Glomerular visceral epithelial cell (primary cell): ENCODE data around the gene MPRIP.
"Not testable (repeated sequence)": the region's sequence is repeated elsewhere in the genome, so short reads cannot be mapped to it uniquely, and the experiment has no call there.

ENCODE experiments used
- DNase-seq: peaks from one replicate; pipeline ENCODE4 v3.0.0-alpha.2; 2016; ENCODE audit errors: extremely low spot score

Gene MPRIP

DNA sequence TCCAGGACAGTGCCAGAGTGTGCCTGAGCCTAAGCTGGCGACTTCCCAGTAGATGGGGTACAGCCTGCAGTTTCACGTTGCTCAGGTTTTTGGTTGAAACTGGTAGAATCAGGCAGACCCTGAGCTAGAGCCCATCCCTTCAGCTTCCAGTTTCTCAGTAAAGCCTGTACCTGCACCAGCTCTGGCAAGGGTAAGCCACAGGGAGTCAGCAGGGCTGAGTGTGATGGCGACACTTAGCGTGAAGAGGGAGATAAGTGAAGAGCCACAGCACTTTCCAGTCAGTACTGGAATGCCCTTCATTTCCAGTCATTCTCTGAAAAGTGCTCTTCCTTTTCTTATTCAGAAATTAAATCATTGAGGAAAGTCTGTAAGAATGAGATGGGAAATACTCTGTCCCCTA lies 141.5 kb downstream of the MPRIP start:
- DNase-seq, result no peak

DNA sequence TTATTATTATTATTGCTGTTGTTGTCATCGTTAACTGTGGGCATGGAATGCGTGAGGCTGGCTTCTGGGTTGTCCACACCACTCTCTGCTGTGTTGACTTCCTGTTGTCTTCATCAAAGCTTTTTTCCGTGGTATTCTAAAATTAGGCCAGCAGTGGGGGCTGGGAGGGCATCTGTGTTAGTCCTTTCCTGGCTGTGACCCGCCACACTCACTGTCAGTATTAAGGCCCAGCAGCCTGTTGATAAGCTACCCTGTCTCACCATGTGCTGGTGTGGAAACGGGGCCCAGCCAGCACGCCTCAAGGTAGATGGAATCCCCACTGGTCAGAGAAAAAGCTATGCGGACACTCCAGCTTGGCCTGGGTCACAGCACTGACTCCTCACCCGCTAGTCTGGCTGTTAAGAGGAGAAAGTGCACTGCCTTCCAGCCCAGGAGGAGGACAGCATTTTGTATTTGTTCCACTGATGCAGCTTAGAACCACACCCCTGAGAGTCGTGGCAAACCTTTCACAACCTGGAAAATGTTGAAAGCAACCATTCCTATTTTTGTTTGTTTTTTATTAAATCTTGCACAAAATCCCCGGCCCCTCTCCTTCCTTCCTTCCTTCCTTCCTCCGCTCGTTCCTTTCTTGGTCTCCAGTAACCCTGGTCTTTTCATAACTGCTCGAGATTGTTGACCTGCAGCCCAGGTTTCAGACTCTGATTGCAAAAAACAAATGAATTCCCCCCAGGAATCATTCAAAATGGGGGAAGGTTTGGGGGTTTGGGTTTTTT lies 142.9 kb downstream of the MPRIP start:
- DNase-seq, result not testable (repeated sequence)

DNA sequence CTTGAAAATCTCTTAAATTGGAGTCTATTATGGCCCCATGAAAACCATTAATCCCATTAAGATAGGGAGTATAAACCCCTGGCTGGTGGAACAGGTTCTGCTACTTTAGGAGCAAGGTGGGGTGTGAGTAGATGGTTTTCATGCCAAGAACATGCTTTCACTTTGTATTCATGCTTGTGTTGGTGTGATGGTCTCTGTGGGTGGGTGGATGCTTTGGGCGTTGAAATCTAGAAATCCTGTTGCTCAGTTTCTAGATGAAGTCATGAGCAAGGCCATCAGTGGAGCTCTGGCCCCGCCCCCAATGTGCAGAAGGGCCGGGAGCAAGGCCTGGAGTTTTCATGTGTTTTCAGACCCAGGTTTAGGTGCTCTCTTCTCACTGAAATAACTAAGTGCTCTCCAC lies 143.8 kb downstream of the MPRIP start:
- no peak for DNase-seq

DNA sequence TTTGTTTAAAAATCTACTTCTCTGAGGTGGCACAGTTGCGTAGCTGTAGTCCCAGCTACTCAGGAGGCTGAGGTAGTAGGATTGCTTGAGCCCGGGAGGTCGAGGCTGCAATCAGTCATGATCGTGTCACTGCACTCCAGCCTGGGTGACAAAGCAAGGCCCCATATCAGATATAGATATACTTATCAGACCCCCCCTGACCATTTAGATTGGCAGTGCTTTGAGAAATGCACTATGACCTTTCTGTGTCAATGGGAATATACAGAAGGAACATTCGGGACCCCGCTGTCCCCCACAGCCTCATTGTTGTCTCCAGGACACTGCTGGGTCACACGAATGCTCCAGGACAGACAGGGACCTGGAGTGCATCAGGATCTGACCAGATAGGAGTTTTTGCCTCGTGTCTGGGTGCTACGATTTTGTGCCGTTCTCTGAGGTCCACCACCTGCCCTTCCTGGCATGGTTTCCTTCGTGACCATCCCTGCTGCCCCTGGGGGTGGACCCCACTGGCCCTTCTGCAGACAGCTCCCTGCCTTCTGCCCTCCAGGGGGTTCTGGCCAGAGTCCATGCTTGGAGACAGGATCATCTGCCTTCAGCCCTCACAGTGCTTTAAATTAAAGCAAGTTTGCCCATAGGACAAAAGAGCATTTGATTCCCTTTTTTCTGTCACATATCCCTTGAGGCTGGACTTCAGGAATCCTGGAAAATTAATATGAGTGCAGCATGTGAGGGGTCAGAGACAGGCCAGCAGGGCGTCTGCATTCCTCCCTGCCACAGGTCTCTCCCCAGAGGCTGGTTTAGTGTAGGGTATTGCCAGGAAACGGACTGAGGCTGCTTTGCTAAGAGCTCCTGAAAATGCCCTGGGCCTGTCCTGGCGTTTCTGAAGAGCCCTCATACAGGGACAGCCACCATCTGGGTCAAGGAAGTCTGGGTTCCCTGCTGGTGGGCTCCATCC lies 144.6 kb downstream of the MPRIP start:
- no peak for DNase-seq

DNA sequence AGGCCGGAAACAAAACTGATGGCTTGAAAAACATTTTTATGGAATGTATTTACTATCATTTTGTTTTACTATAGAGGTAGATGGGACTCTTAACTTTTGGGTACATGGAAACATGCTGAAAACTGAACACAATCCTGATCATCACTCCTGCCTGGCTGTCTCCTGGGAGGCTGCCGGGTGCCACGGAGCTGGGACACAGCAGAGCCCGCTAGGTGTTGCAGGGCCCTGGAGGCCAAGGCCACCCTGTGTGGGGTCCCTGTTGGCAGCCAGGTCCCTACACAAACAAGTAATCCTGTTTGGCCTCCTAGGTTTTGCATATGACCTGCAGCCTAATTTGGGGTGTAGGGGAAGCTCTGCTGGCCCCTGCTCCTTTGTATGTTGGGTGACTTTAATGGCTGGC lies 146.3 kb downstream of the MPRIP start:
- no peak for DNase-seq

DNA sequence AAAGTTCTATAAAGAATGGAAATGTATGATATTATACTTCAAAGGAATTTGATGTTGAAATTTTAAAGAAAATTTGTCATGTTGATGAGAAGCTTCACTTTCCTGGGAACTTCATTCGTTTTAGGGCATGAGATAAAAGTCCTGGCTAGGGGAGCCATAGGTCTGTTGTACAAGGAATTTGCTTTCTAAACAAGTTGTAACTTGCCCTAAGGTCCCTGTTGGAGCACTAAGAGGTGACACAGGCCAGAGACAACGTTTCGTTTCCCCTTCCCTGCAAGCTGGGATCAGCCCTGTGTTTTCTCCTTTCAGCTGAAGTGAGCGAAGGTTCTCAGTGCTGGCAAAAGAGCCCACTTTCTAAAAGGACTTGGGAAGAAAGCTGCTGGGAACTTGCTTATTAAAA lies 147.3 kb downstream of the MPRIP start:
- no peak for DNase-seq

DNA sequence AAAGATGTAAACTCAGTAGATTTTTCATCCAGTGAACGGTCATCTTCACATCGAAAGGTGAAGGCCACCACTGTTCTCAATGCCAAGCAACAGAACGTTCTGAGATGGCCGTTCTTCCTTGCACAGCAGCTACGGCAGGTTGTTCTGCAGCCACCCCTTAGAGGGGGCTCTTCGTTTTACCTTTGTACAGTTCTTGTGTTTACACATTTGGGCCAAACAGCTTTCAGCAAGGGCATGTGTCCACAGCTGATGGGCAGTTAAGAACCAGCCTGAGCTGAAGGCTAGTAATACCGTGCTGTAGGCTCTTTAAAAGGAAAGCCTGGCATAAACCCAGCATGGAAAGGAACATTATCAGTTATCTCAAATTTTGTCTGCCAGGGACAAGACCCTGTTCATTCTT lies 147.9 kb downstream of the MPRIP start:
- DNase-seq, result no peak

DNA sequence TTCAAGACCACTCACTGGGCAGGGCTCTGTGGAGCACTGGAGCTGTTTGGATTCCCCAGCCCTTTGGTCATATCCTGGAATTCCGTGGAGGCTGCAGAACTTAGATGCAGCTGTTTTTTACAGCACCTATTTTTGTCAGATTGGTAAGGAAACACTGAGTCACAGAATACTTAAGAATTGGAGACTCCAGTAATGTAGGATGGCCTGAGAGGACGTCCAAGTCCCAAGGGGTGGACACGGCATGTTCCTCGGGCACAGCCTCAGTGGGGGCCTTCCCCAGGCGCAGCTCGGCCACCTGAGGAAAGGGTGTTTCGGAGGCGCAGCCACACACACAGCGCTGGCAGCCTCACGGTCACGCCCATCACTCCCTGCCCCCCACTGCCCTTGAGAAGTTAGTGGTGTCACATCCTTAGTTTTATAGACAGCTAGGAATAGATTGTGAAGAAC lies 149.1 kb downstream of the MPRIP start:
- peak; percentile 30 for DNase-seq

DNA sequence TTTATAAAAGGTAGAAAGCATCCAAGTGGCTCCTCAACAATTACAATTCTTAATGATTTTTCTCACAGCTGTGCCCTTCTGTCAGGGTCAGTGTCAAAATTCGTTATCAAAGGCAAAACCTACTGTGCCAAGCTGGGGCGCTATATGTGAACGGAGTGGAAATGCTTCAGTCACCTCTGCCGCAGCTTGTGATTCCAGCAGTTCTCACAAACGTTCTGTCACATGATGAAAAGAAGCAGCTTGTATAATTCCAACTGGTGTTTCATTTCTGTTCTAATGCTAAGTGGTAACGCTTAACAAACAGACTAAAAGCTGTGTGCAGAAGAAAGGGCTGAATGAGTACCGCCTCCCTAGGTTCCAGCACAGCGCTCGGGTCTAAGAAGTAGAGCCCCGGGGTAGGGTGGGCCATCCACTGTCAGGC lies 149.7 kb downstream of the MPRIP start:
- DNase-seq, result no peak

DNA sequence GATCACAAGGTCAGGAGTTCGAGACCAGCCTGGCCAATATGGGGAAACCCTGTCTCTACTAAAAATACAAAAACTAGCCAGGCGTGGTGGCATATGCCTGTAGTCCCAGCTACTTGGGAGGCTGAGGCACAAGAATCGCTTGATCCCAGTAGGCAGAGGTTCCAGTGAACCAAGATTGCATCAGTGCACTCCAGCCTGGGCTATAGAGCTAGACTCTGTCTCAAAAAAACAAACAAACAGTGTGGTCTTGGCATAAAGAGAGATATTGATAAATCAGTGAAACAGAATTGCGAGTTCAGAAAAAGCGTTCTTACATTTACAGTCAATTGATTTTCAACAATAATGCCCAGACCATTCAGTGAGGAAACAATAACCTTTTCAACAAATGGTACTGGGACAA lies 153.2 kb downstream of the MPRIP start:
- not testable (repeated sequence) for DNase-seq

DNA sequence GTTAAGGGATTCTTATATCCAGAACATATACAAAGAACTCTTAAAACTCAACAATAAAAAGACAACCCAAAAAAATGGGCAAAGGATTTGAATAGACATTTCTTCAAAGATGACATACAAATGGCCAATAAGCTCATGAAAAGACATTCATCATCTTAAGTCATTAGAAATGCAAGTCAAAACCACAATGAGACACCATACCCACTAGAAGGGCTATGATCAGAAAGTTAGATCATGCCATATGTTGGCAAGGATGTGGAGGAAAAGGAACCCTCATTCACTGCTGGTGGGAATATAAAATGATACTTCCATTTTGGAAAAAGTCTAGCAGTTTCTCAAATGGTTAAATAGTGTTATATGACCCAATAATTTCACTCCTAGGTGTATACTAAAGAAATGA lies 154.5 kb downstream of the MPRIP start:
- DNase-seq, result peak; percentile 9

DNA sequence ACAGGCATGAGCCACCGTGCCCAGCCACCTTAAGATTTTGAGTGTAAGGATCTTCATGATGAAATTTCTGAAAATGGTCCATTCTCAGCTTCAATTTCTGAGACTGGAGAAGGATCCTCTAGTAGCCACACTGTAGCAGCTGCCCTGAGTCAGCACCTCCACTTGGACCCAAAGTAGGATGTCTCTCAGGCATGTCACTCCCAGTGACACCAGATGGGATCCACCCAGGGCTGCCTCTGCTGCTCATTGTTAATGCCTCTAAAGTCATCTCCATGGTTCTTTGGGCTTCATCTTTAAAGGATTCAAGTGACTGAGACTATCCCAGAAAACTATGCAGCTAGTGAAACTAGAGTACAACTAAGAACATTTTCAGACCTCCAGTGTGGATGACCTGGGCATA lies 156.0 kb downstream of the MPRIP start:
- DNase-seq, result no peak

DNA sequence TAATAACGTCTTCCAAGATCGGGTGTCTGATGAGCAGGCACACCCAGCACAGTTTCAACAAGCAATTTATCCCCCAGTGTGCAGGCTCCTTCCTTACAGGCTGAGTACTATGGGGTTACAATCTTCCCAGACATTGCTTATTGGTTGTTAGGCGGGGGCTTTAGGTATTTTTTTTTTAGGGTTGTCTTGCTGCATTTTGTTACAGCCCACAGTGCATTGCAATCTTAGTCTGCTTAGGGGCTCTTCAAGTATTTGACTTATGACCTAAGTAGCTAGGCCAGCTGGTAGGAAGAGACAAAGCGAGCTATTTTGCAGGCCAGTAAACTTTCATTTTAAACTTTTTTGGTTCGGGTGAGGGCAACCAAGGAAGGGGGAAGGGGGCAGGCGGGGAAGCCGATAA lies 158.1 kb downstream of the MPRIP start:
- DNase-seq, result no peak

DNA sequence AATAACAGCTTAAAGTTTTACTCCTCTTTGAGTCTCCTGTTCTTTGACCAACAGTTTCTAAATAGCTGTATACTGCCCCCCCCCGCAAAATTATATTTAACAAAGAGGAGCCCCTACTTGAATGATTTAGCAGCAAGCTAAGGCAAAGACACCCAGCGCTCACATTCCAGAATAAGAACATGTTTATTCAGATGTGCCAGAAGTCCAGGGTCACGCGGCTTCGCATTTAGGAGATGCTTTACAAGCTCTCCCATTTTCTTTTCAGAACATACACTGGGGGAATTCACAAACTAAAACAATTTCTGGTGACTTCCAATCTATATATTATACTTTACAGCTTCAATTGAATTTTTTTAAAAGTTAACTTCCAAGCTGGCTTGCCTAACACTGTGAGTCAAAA lies 158.6 kb downstream of the MPRIP start:
- DNase-seq, result no peak

DNA sequence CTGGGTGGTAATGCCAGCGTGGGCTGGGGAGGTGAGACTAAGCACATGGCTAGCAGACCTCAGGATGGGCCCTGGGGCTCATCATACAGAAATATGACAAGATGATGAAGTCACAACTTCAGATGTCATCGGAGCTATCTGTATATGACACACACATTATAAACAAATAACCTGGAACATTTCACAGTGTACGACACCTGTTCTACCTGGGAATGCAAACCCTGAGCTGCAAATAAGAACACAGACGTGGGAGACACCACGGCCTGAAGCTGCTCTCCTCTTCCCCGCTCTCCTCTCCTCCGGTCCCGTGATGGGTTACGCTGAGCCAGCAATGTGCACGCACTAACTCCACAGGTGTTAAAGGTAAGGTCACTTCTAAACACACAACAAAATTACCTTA lies 159.0 kb downstream of the MPRIP start:
- no peak for DNase-seq

DNA sequence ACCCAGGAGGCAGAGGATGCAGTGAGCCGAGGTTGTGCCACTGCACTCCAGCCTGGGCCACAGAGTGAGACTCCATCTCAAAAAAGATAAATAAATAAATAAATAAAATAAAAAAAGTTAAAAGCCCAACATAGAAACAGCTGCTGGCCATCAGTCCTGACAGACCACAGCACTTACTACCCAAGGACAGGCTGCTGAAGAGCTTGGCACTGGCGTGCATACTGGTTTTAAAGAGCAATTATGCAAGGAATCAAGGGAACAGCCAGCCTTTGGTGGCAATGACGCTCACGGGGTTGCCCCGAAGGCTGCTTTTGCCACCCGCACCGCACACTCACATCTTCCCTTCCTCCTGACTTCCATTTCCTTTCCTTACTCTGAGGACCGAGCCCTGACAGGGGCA lies 159.7 kb downstream of the MPRIP start:
- no peak for DNase-seq

DNA sequence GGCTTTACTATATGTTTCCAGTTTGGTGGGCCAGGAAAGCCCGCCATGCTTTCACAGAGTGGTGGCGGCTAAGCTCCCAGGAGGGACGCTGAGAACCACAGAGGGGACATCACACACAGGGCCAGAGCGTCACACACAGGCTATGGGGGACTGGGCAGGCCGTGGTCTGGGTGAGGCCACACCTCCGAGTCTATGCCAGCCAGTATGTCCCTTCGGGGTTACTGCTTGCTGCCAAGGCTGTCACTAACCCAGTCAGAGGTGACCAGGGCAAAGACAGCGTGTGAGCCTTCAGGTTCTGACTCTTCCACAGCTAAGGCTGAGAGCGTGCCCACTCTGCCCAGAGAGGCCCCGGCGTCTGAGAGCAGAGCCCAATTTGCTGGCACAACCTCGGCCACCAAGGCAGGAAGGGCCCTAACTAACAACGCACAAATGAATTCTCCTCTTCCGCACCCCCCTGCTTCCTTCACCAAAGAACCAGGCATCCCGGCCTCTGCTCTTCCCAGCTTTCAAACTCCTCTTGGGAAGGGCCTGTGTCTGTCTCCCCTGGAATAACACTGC lies 161.0 kb downstream of the MPRIP start:
- no peak for DNase-seq

DNA sequence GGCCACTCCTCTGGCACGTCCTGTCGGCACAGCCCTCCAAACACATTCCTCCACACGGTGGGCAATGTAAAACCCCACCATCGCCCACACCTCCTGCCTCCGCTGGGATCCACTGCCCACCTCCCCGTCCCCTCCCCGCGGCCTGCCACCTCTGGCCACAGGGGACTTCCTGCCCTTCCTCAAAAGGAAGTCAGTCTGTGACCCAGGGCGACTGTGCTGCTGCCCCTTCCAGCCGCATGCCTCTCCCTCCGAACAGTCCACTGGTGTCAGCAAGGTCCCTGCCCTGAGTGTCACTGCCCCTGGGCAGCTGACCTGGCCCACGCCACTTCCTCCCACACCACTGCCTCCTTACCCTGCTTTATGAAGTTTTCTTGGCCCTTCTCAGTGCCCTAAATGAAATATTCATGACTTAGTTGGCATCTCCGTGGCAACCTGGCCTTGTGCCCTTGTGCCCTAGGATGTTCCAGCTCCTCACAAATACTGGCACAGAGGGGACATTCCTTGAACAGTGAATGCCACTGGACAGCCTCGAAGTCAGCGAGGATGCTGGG lies 161.9 kb downstream of the MPRIP start:
- DNase-seq, result no peak

DNA sequence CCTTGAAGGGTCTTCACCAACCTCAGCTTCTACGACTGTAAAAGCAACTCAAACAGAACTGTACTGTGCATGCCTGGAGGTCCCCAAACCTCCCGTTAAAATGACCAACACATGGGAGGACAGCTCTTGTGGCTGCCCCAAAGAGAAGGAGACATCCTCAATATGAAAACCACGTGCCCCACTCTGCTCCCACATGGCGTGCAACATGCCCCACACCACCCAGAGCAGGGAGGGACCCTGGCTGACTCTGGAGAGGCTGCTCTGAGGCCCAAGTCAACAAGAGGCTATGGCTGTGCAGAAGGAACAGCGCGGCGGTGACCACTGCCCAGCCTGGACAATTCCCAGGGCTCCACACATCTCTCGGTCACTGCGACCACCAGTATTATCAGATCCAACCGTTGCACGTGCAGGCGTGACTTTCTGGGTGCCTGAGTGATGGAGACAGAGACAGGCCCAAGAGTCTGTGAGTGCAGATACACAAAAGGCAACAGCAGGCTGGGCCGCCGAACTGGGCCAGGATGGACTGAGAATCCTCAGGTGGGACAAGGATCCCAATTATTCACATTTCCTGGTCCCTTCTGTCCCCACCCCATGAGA lies 162.5 kb downstream of the MPRIP start:
- DNase-seq, result no peak

DNA sequence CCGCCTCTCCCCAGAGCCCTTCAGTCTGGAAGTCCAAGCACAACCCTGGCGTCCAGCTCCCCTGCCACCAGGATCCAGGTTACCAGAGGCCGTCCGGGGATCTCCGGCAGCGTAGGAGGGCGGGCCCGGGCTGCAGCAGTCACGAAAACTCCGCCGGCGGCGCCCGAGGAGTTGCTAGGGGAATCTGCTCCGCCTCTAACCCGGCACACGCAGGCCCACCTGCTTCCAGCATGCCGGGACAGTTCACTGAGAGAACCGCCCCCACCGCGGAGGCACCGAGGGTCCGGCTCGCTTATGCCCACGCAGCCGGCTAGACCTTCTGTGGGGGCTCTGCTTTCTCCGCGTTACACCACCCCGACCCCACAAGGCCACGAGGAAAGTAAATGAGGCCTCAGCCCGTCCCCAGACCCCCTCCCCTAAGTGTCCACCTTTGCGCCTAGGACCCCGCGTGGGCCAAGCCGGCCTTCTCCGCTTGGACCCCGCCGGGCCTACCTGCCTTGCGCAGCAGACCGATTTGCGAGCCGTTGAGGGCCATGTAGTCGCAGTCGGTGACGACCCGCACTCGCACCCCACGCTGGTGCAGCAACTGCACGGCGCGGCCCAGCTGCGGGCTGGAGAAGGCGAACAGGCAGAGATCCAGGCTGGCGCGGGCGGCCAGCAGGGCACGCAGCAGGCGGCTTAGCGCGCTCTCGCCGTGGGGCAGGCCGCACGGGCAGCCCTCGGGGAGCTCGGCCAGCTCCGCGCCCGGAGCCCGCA lies 163.3 kb downstream of the MPRIP start:
- peak; percentile 72 for DNase-seq
